Gastroesophageal sphincter (tissue), 4 donors: ENCODE measurements around the gene RBM33. TPM values are rescaled to one million over a fixed set of nuclear protein-coding genes. Genes with fewer than 3 reads are reported as not detected.

ENCODE experiments used
- ATAC-seq: fragments of 150-250 bp; one replicate; pipeline ENCODE4 v1.9.1; 2016; ENCODE audit warnings: mild to moderate bottlenecking, moderate library complexity
- H3K27ac ChIP-seq, 4 donors: fragments of 200-600 bp; sonication (generic) in 3 of 4; 1 replicate in 3 of 4; 2 replicates in 1 of 4; pipeline ENCODE4 v1.5.1; 2016 to 2019
- H3K27me3 ChIP-seq: fragments of 200-600 bp; sonication (generic); one replicate; pipeline ENCODE4 v1.5.1; 2019
- H3K36me3 ChIP-seq, 2 donors: fragments of 200-600 bp; sonication (generic); one replicate each; pipeline ENCODE4 v1.5.1; 2019; ENCODE audit warnings: control low read depth in 1 of 2
- H3K4me1 ChIP-seq, 3 donors: fragments of 200-600 bp; sonication (generic); 1 replicate in 2 of 3; 2 replicates in 1 of 3; pipeline ENCODE4 v1.5.1; 2016 to 2019; ENCODE audit warnings: control low read depth in 2 of 3
- H3K4me3 ChIP-seq, 2 donors: fragments of 200-600 bp; sonication (generic); one replicate each; pipeline ENCODE4 v1.5.1; 2019; ENCODE audit warnings: mild to moderate bottlenecking in 1 of 2, moderate library complexity in 1 of 2
- H3K9me3 ChIP-seq, 3 donors: fragments of 200-600 bp; sonication (generic); one replicate each; pipeline ENCODE4 v1.5.1; 2017 to 2019; ENCODE audit warnings: control low read depth in 2 of 3
- CTCF ChIP-seq, 4 experiments: fragments of 200-600 bp in 2 of 4; fragments of 450-650 bp in 2 of 4; sonication (generic) in 1 of 4; IDR thresholded peaks; one replicate each; pipeline ENCODE4 v1.5.1; 2017 to 2019; ENCODE audit warnings: antibody characterized with exemption in 4 of 4, mild to moderate bottlenecking in 2 of 4, moderate library complexity in 2 of 4
- EP300 ChIP-seq: sonication (generic); formaldehyde crosslinking; IDR thresholded peaks from one replicate; pipeline ENCODE4 v1.6.1; 2017; ENCODE audit warnings: antibody characterized with exemption, mild to moderate bottlenecking
- POLR2A ChIP-seq, 2 donors: fragments of 450-650 bp; IDR thresholded peaks; one replicate each; pipeline ENCODE4 v1.6.1; 2017; ENCODE audit warnings: antibody characterized with exemption in 2 of 2, mild to moderate bottlenecking in 2 of 2, moderate library complexity in 1 of 2
- POLR2AphosphoS5 ChIP-seq: sonication (generic); formaldehyde crosslinking; IDR thresholded peaks from one replicate; pipeline ENCODE4 v1.6.1; 2017; ENCODE audit warnings: antibody characterized with exemption
- WGBS, 2 donors: methylation state at CpG; one replicate each; pipeline ENCODE4 v1.1.5; 2018; ENCODE audit warnings: low coverage in 1 of 2; 5-methylcytosine and 5-hydroxymethylcytosine counted together
- total RNA-seq, 4 donors: library from RNA; depleted of rRNA; stranded (reverse); fragments of >200 nt; gene quantifications; one replicate each; pipeline ENCODE4 v1.1.0, GENCODE V29; 2016

The RBM33 gene
- total RNA-seq, 4 donors from 2014 or later: 25.2 to 67.4 (median 37.6) TPM

- peaks cover 88% of the 10 kb centered on the region for H3K27me3 ChIP-seq
- no peaks in the 10 kb centered on the region for H3K9me3 ChIP-seq
- TF ChIP-seq EP300 (no peak), POLR2A (IDR thresholded peaks at IDR 0.05) (no peak)
- WGBS, 2 donors: 50 to 67% methylated on average over 1 to 3 of the region's 6 CpGs
- H3K36me3 ChIP-seq: no peaks in the 10 kb centered on the region
- H3K27ac ChIP-seq: no peak overlapping the region
- H3K4me1 ChIP-seq: no peaks in the 10 kb centered on the region
- H3K4me3 ChIP-seq: no peak overlapping the region
- no peak for ATAC-seq
Observed at GRCh38 chr7:155818820-155819168, 174.3 kb downstream of the RBM33 start.

- 75 to 80% methylated on average over 1 to 4 of the region's 12 CpGs for WGBS, 2 donors
- no peak overlapping the region for H3K27ac ChIP-seq
- H3K27me3 ChIP-seq: peaks cover 88% of the 10 kb centered on the region
- H3K4me1 ChIP-seq: no peaks in the 10 kb centered on the region
- H3K4me3 ChIP-seq: no peak overlapping the region
- no peaks in the 10 kb centered on the region for H3K36me3 ChIP-seq
- H3K9me3 ChIP-seq: no peaks in the 10 kb centered on the region
- ATAC-seq: no peak
- TF ChIP-seq POLR2A (IDR thresholded peaks at IDR 0.05): no peak
Observed at GRCh38 chr7:155819186-155819585, 174.7 kb downstream of the RBM33 start.

- no CpG with 5 or more reads among the region's 18 CpGs for WGBS, 2 donors
- Histone ChIP-seq H3K27me3 (peaks cover 86% of the 10 kb centered on the region), H3K4me1 (no peaks in the 10 kb centered on the region)
Observed at GRCh38 chr7:155820246-155820645, 175.8 kb downstream of the RBM33 start.

GRCh38 chr7:155820788-155821187 lies 176.3 kb downstream of the RBM33 start:
- Histone ChIP-seq H3K4me1 (no peaks in the 10 kb centered on the region), H3K27ac (no peak overlapping the region), H3K36me3 (no peaks in the 10 kb centered on the region), H3K9me3 (no peaks in the 10 kb centered on the region), H3K27me3 (peaks cover 86% of the 10 kb centered on the region), H3K4me3 (no peak overlapping the region)
- ATAC-seq: no peak
- TF ChIP-seq POLR2A (IDR thresholded peaks at IDR 0.05) (no peak), CTCF (IDR thresholded peaks at IDR 0.05) (no peak), EP300 (no peak), POLR2AphosphoS5 (no peak)
- 46 to 75% methylated on average over 2 to 10 of the region's 13 CpGs for WGBS, 2 donors

More at GRCh38 chr7:155820246-155820645, 175.8 kb downstream of the RBM33 start:
- Histone ChIP-seq H3K27ac (no peak overlapping the region), H3K4me3 (no peak overlapping the region), H3K9me3 (no peaks in the 10 kb centered on the region), H3K36me3 (no peaks in the 10 kb centered on the region)
- no peak for ATAC-seq
- no peak for TF ChIP-seq POLR2A (IDR thresholded peaks at IDR 0.05)
- no peak for TF ChIP-seq CTCF (IDR thresholded peaks at IDR 0.05)
- TF ChIP-seq EP300: no peak
- no peak for TF ChIP-seq POLR2AphosphoS5

GRCh38 chr7:155821851-155822250 lies 177.4 kb downstream of the RBM33 start:
- ATAC-seq: no peak
- no peak for TF ChIP-seq EP300
- TF ChIP-seq POLR2A (IDR thresholded peaks at IDR 0.05): no peak
- 86 to 88% methylated on average over 1 to 7 of the region's 11 CpGs for WGBS, 2 donors

GRCh38 chr7:155824227-155824886 lies 179.9 kb downstream of the RBM33 start:
- TF ChIP-seq EP300 (no peak), POLR2A (IDR thresholded peaks at IDR 0.05) (no peak), POLR2AphosphoS5 (no peak), CTCF (IDR thresholded peaks at IDR 0.05) (no peak)
- H3K4me1 ChIP-seq: no peaks in the 10 kb centered on the region
- H3K27ac ChIP-seq: no peak overlapping the region
- H3K27me3 ChIP-seq: peaks cover 69% of the 10 kb centered on the region
- ATAC-seq: no peak
- H3K4me3 ChIP-seq: no peak overlapping the region
- no peaks in the 10 kb centered on the region for H3K9me3 ChIP-seq
- no peaks in the 10 kb centered on the region for H3K36me3 ChIP-seq
- WGBS, 2 donors: 76 to 91% methylated on average over 5 to 9 of the region's 17 CpGs

More at GRCh38 chr7:155821851-155822250, 177.4 kb downstream of the RBM33 start:
- no peak overlapping the region for H3K4me3 ChIP-seq
- no peak overlapping the region for H3K27ac ChIP-seq
- no peaks in the 10 kb centered on the region for H3K9me3 ChIP-seq
- H3K27me3 ChIP-seq: peaks cover 79% of the 10 kb centered on the region
- H3K36me3 ChIP-seq: no peaks in the 10 kb centered on the region
- no peaks in the 10 kb centered on the region for H3K4me1 ChIP-seq
